PC-3 (cell line): ENCODE measurements around the gene DST.

ENCODE experiments used
- CTCF ChIP-seq: fragments of 300-600 bp; sonication (generic); conservative IDR thresholded peaks from 2 replicates; pipeline ENCODE4 v1.5.1; 2017; ENCODE audit warnings: antibody characterized with exemption, low read depth, mild to moderate bottlenecking, low read length
- EZH2 ChIP-seq: fragments of 300-600 bp; sonication (generic); IDR thresholded peaks from one replicate; pipeline ENCODE4 v1.6.1; 2017; ENCODE audit warnings: antibody characterized with exemption, mild to moderate bottlenecking, low read length; ENCODE audit not compliant: unreplicated experiment
- EZH2phosphoT487 ChIP-seq: fragments of 300-600 bp; sonication (generic); IDR thresholded peaks from 2 replicates; pipeline ENCODE4 v1.6.1; 2018; ENCODE audit warnings: mild to moderate bottlenecking, antibody characterized with exemption, low read length, borderline replicate concordance

- TF ChIP-seq CTCF = no peak
- TF ChIP-seq EZH2 = no peak
- TF ChIP-seq EZH2phosphoT487 = no peak
Measured at GRCh38 chr6:56537223-56537770, 105.4 kb downstream of the DST start.
